GDM1 (cell line): ENCODE data around the gene LNPK.
"Not testable (repeated sequence)": the region's sequence is repeated elsewhere in the genome, so short reads cannot be mapped to it uniquely, and the experiment has no call there.

ENCODE experiments used
- DNase-seq: peaks from one replicate; lab custom pipeline; 2025; lab: John Stamatoyannopoulos, UW

LNPK gene

DNA sequence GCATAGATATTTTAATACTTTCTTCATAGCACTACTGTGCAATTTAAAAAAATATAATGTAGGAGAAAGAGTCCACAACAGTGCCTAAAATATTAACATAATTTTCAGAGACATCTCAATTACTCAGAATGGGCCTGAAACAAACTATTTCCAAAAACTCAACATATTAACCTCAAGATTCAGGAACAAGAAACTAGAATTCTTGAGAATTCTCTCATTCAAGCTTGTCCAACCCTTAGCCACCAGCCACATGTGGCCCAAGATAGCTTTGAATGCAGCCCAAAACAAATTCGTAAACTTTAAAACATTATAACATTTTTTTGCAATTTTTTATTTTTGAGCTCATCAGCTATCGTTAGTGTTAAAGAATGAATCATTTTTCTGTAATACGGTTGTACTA lies 35.2 kb downstream of the LNPK start:
- no peak for DNase-seq

DNA sequence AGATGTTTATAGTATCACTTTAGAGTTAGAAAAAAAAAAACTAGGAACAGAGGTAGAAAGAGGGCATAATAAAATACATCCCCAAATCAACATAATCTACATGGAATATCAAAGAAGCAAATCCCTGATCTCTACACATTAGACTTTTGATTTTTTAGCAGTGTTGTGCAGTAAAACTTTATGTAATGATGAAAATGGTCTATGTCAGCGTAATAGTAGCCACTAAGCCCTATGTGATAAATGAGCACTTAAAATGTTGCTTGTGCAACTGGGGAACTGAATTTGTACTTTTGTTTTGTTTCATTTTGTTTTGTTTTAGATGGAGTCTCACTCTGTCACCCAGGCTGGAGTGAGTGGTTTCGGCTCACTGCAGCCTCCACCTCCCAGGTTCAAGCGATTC lies 36.3 kb downstream of the LNPK start:
- DNase-seq: no peak

- no peak for DNase-seq
Observed at GRCh38 chr2:175964195-175964594, 37.9 kb downstream of the LNPK start.

DNA sequence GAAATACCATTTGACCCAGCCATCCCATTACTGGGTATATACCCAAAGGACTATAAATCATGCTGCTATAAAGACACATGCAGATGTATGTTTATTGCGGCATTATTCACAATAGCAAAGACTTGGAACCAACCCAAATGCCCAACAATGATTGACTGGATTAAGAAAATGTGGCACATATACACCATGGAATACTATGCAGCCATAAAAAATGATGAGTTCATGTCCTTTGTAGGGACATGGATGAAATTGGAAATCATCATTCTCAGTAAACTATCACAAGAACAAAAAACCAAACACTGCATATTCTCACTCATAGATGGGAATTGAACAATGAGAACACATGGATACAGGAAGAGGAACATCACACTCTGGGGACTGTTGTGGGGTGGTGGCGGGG lies 38.9 kb downstream of the LNPK start:
- DNase-seq: not testable (repeated sequence)

GRCh38 chr2:175957845-175958244 lies 44.2 kb downstream of the LNPK start:
- no peak for DNase-seq

DNA sequence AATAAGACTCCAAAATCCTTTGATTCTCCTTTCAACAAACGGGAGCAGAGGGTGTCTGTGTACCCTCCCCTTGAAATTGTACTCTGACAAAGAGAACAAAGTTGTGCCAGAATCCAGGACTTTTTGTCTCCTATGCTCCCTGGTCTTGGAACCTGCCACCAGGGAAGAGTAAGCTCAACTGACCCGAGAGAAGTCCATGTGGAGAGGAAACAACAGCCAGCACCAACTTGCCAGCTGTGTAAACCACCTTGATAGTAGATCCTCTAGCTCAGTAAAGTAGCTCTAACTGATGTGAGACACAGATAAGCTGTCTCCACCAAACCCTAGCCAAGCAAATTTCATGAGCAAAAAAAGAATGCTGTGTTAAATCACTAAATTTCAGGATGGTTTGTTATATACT lies 46.9 kb downstream of the LNPK start:
- DNase-seq: no peak

GRCh38 chr2:175950512-175950911 lies 51.6 kb downstream of the LNPK start:
- DNase-seq: no peak

GRCh38 chr2:175948191-175948590 lies 53.9 kb downstream of the LNPK start:
- no peak for DNase-seq

DNA sequence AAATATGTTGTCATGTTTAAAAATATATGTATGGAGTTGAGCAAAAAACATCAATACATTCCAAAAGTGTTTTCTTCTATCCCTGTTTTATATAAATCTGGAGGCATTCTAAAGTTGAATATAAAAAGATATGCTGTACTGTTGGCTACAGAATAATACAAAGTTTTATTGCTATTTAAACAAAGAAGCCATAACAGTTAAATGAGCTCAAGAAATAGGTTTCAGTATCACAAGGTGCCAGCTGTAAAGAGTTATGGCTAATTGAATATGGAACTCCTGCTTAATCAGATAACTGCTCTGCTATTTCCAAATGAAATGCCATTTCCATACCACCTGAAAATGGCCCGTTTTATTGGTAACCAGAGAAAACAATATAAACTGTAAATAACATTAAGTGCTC lies 55.0 kb downstream of the LNPK start:
- DNase-seq: no peak

GRCh38 chr2:175941699-175942098 lies 60.4 kb downstream of the LNPK start:
- DNase-seq: no peak

DNA sequence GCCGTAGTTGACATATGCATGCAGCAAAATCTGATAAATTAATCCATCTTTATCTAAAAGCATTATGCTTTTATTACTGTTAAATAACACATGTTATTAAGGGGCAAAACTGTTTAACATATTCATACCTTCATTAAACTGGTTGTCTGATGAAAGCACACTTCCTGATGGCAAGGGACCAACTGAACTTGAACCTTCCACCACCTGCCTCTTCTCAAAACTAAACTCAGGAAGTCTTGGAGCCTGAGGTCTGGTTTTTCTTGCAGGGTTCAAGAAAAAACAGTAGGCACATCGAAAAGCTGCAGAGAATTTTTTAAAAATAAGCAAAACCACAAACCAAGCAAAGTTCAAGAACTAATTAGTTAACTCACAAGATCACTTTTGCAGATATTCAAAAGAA lies 64.9 kb downstream of the LNPK start:
- DNase-seq: no peak

- no peak for DNase-seq
Observed at GRCh38 chr2:175935289-175936181, 66.5 kb downstream of the LNPK start.

DNA sequence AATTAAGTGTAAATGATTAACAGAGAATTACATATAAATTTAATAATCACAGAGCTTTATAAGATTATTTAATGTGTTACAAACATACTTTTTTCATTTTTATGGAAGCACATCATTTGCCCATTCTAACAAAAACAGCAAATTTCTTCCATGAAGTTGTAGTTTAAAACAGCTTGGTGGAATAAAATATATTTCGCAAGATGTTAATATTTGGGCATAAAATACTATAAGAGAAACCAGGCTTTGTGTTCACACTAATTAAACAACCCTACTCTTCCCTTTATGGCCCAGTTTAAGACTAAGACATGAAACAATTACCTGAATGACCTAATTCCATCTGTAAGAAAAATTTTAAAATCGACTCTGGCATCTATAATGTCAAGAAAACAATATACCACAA lies 69.4 kb downstream of the LNPK start:
- no peak for DNase-seq

DNA sequence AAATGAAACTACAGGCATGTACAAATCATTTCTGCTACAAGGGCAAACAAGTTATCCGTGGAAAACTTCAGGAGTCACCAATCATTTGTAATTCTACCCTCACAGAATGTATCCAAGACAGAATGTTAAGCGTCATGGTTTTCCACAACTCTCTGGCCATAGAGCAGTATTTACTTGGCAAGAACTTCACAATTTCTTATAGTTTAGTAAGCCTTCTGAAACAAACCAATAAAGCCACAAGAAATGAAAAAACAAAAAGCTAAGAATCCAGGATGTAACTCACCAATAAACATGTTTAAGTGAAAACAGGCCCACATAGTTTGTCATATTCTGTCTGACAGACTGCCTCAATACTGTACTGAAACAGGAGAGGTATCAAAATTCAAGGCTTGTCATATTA lies 70.3 kb downstream of the LNPK start:
- no peak for DNase-seq

- no peak for DNase-seq
Observed at GRCh38 chr2:175930504-175930903, 71.6 kb downstream of the LNPK start.

DNA sequence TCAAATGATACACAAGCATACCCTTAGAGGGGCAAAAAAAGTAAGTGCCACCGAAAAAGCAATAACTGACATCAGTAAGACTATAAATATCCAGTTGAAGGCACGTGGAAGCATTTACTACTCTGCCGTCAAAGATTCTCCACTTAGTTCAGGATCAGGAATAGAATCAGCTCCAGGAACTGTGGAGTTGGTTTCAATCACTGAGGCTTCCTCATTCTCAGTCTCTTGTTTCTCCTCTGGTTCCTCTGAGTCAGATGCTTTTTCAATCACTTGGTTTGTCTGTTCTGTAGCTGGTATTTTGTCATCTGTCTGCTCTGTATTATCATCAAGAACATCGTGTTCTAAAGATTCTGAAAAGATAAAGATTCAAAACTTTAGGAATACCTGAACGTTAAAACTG lies 72.2 kb downstream of the LNPK start:
- no peak for DNase-seq

GRCh38 chr2:175926272-175926671 lies 75.8 kb downstream of the LNPK start:
- DNase-seq: no peak

- DNase-seq: no peak
Observed at GRCh38 chr2:175922160-175922559, 79.9 kb downstream of the LNPK start.

GRCh38 chr2:175918935-175919334 lies 83.1 kb downstream of the LNPK start:
- no peak for DNase-seq

GRCh38 chr2:175914846-175915245 lies 87.2 kb downstream of the LNPK start:
- DNase-seq: no peak

- DNase-seq: not testable (repeated sequence)
Observed at GRCh38 chr2:175913849-175914743, 88.0 kb downstream of the LNPK start.

DNA sequence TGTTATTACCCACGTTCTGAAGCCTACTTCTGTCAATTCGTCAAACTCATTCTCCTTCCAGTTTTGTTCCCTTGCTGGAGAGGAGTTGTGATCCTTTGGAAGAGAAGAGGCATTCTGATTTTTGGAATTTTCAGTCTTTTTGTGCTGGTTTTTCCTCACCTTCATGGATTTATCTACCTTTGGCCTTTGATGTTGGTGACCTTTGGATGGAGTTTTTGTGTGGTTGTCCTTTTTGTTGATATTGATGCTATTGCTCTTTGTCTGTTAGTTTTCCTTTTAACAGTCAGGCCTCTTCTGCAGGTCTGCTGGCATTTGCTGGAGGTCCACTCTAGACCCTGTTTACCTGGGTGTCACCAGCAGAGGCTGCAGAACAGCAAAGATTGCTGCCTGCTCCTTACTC lies 88.8 kb downstream of the LNPK start:
- DNase-seq: not testable (repeated sequence)

GRCh38 chr2:175904035-175904434 lies 98.0 kb downstream of the LNPK start:
- no peak for DNase-seq
